Measurements from ENCODE around the gene HPSE2. TPM values are rescaled to one million over a fixed set of nuclear protein-coding genes. Genes with fewer than 3 reads are reported as not detected.

Gene HPSE2
- total RNA-seq, 1 donor from 2014 or later = 10.6 TPM

- Histone ChIP-seq H3K4me1 (no peaks in the 10 kb centered on the region), H3K9me3 (no peaks in the 10 kb centered on the region), H3K27ac (no peak overlapping the region), H3K27me3 (no peaks in the 10 kb centered on the region), H3K36me3 (no peaks in the 10 kb centered on the region), H3K4me3 (no peak overlapping the region)
- no peak for DNase-seq (ENCODE audit: extremely low spot score in 2 of 2)
- intact Hi-C loops (cut with DNase I) = no loop called here
- TF ChIP-seq CTCF (IDR thresholded peaks at IDR 0.05) (no peak), POLR2A (IDR thresholded peaks at IDR 0.05) (no peak), POLR2AphosphoS5 (IDR thresholded peaks at IDR 0.05; ENCODE audit: insufficient read depth in 1 of 2, low read depth in 1 of 2) (no peak)
These were observed 522.1 kb downstream of the HPSE2 start for GRCh38 chr10:98713586-98713985.

GRCh38 chr10:98696516-98696915 lies 539.1 kb downstream of the HPSE2 start:
- H3K4me3 ChIP-seq = no peak overlapping the region
- H3K27me3 ChIP-seq = no peaks in the 10 kb centered on the region
- intact Hi-C loops (cut with DNase I) = no loop called here
- peaks cover 16% of the 10 kb centered on the region for H3K4me1 ChIP-seq
- H3K27ac ChIP-seq = no peak overlapping the region
- H3K9me3 ChIP-seq = no peaks in the 10 kb centered on the region
- DNase-seq (ENCODE audit: extremely low spot score in 2 of 2) = no peak
- TF ChIP-seq POLR2A (IDR thresholded peaks at IDR 0.05) (no peak), CTCF (IDR thresholded peaks at IDR 0.05) (no peak), POLR2AphosphoS5 (IDR thresholded peaks at IDR 0.05; ENCODE audit: insufficient read depth in 1 of 2, low read depth in 1 of 2) (no peak)
- H3K36me3 ChIP-seq = no peaks in the 10 kb centered on the region

- peaks cover 16% of the 10 kb centered on the region for H3K4me1 ChIP-seq
- H3K9me3 ChIP-seq = no peaks in the 10 kb centered on the region
- DNase-seq (ENCODE audit: extremely low spot score in 2 of 2) = no peak
- H3K36me3 ChIP-seq = no peaks in the 10 kb centered on the region
- no peaks in the 10 kb centered on the region for H3K27me3 ChIP-seq
- no peak overlapping the region for H3K4me3 ChIP-seq
- intact Hi-C loops (cut with DNase I) = no loop called here
- peak overlapping the region; percentile 61 for H3K27ac ChIP-seq
- no peak for TF ChIP-seq POLR2AphosphoS5 (IDR thresholded peaks at IDR 0.05; ENCODE audit: insufficient read depth in 1 of 2, low read depth in 1 of 2)
- TF ChIP-seq CTCF (IDR thresholded peaks at IDR 0.05) = no peak
- TF ChIP-seq POLR2A (IDR thresholded peaks at IDR 0.05) = no peak
These were observed 540.8 kb downstream of the HPSE2 start for GRCh38 chr10:98694883-98695282.

- peaks cover 16% of the 10 kb centered on the region for H3K4me1 ChIP-seq
- DNase-seq (ENCODE audit: extremely low spot score in 2 of 2) = no peak
- peak overlapping the region; percentile 61 for H3K27ac ChIP-seq
- intact Hi-C loops (cut with DNase I) = no loop called here
- H3K27me3 ChIP-seq = no peaks in the 10 kb centered on the region
- H3K9me3 ChIP-seq = no peaks in the 10 kb centered on the region
- H3K4me3 ChIP-seq = no peak overlapping the region
- no peak for TF ChIP-seq POLR2AphosphoS5 (IDR thresholded peaks at IDR 0.05; ENCODE audit: insufficient read depth in 1 of 2, low read depth in 1 of 2)
- no peak for TF ChIP-seq POLR2A (IDR thresholded peaks at IDR 0.05)
- TF ChIP-seq CTCF (IDR thresholded peaks at IDR 0.05) = no peak
- no peaks in the 10 kb centered on the region for H3K36me3 ChIP-seq
These were observed 541.6 kb downstream of the HPSE2 start for GRCh38 chr10:98694014-98694413.

DNA sequence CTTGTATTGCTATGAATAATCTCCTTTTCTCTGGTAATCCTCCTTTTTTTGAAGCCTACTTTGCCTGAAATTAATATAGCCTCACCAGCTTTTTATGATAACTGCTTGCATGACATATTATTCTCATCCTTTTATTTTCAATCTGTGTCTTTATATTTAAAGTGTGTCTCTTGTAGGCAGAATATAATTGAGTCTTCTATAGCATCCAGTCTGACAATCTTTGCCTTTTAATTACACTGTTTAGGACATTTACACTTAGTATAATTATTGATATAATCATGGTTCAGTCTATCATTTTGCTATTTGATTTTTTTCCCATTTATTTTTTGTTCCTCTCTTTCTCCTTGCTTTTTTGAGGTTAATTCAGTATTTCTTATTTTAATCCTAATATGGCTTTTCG lies 548.0 kb downstream of the HPSE2 start:
- no peak for DNase-seq (ENCODE audit: extremely low spot score in 2 of 2)
- H3K4me1 ChIP-seq = no peaks in the 10 kb centered on the region
- no peaks in the 10 kb centered on the region for H3K27me3 ChIP-seq
- H3K4me3 ChIP-seq = no peak overlapping the region
- intact Hi-C loops (cut with DNase I) = no loop called here
- H3K27ac ChIP-seq = no peak overlapping the region
- H3K36me3 ChIP-seq = no peaks in the 10 kb centered on the region
- peaks cover 5% of the 10 kb centered on the region for H3K9me3 ChIP-seq
- no peak for TF ChIP-seq CTCF (IDR thresholded peaks at IDR 0.05)
- TF ChIP-seq POLR2AphosphoS5 (IDR thresholded peaks at IDR 0.05; ENCODE audit: insufficient read depth in 1 of 2, low read depth in 1 of 2) = no peak
- TF ChIP-seq POLR2A (IDR thresholded peaks at IDR 0.05) = no peak

Data from vagina (tissue), 2 donors.